HFF-Myc (cell line): ENCODE measurements around the gene PRMT5.
A peak's percentile ranks its signal among the peaks of the same experiment; 100 is the strongest.

Source experiments
- DNase-seq: peaks from one replicate; pipeline ENCODE4 v3.0.0-alpha.2; 2011; ENCODE audit warnings: low read depth; ENCODE audit errors: extremely low read depth
- H3K4me3 ChIP-seq: replicated peaks from 2 replicates; pipeline ENCODE4 v1.5.1; 2011; ENCODE audit warnings: low read depth, mild to moderate bottlenecking, control low read depth, low read length
- CTCF ChIP-seq: IDR thresholded peaks from 2 replicates; pipeline ENCODE4 v1.5.1; 2012; ENCODE audit warnings: mild to moderate bottlenecking, low read depth, low read length, control low read depth; ENCODE audit errors: missing control alignments

PRMT5 gene

GRCh38 chr14:22877000-22877501 is 52.1 kb downstream of the PRMT5 start:
- no peak for DNase-seq
- no peak for TF ChIP-seq CTCF
- no peak overlapping the region for H3K4me3 ChIP-seq

DNA sequence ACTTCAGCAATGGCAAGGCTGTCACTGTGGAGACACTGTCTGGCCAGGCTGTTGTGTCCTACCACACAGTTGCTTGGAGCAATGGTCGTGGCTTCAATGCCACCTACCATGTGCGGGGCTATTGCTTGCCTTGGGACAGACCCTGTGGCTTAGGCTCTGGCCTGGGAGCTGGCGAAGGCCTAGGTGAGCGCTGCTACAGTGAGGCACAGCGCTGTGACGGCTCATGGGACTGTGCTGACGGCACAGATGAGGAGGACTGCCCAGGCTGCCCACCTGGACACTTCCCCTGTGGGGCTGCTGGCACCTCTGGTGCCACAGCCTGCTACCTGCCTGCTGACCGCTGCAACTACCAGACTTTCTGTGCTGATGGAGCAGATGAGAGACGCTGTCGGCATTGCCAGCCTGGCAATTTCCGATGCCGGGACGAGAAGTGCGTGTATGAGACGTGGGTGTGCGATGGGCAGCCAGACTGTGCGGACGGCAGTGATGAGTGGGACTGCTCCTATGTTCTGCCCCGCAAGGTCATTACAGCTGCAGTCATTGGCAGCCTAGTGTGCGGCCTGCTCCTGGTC is 53.3 kb downstream of the PRMT5 start:
- no peak overlapping the region for H3K4me3 ChIP-seq
- TF ChIP-seq CTCF = no peak
- no peak for DNase-seq

DNA sequence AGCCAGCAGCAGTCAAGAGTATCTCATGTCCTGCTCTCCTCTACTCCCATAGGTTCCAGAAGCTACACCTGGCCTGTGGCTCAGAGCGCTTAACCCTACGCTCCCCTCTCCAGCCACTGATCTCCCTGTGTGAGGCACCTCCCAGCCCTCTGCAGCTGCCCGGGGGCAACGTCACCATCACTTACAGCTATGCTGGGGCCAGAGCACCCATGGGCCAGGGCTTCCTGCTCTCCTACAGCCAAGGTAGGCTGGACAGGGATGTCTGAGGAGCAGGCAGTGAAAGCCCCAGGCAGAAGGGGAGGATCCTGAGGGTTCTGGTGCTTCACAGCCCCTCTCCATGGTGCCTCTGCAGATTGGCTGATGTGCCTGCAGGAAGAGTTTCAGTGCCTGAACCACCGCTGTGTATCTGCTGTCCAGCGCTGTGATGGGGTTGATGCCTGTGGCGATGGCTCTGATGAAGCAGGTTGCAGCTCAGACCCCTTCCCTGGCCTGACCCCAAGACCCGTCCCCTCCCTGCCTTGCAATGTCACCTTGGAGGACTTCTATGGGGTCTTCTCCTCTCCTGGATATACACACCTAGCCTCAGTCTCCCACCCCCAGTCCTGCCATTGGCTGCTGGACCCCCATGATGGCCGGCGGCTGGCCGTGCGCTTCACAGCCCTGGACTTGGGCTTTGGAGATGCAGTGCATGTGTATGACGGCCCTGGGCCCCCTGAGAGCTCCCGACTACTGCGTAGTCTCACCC is 54.0 kb downstream of the PRMT5 start:
- no peak overlapping the region for H3K4me3 ChIP-seq
- no peak for TF ChIP-seq CTCF
- DNase-seq = no peak

DNA sequence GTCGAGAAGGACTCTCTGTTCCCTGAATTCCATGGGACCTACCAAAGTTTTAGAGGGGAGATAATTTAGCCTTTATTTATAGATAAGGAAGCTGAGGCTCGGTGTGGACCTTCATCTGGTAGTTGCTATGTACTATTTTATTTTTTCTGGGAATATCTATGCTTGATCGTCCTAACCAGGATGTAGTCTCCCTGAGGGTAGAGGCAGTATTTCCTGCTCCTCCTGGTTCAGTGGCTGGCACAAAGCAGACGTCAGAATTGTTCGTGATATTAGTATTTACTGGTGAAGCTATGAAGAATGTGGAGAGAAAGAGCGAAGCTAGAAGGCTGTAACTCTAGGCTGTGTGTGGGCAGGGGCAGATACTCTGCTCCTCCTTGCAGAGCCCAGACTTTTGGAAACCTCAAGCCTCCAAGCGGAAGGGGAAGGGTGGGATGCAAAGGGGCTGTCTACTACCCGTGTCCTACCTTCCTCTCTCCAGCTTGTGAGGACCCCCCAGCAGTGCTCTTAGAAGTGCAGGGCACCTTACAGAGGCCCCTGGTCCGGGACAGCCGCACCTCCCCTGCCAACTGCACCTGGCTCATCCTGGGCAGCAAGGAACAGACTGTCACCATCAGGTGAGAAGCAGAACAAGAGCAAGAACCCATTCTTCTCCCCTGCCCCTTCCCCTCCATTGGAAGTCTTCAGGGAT is 56.2 kb downstream of the PRMT5 start:
- no peak for TF ChIP-seq CTCF
- peak overlapping the region; percentile 71 for H3K4me3 ChIP-seq
- DNase-seq = no peak

- H3K4me3 ChIP-seq = peak overlapping the region; percentile 71
- DNase-seq = no peak
- peak; percentile 96 for TF ChIP-seq CTCF
Observed at GRCh38 chr14:22872033-22872832, 56.9 kb downstream of the PRMT5 start.

- no peak for TF ChIP-seq CTCF
- no peak for DNase-seq
- peak within 1 kb of the TSS; percentile 71 for H3K4me3 ChIP-seq
Observed at GRCh38 chr14:22871224-22872032, 57.7 kb downstream of the PRMT5 start, which contains the start of gene LRP10. LRP10 (plus strand) TSS chr14:22871740; CDS start chr14:22872304, 564 bp downstream.
